HuH-7.5 (cell line): Measurements from ENCODE around the gene COX4I2.
"Not testable (repeated sequence)": the region's sequence is repeated elsewhere in the genome, so short reads cannot be mapped to it uniquely, and the experiment has no call there.

Experiments
- DNase-seq: peaks from one replicate; pipeline ENCODE4 v3.0.0; 2011; ENCODE audit warnings: low spot score

COX4I2 gene

GRCh38 chr20:31654534-31654933 is 16.8 kb downstream of the COX4I2 start:
- DNase-seq, result no peak

- DNase-seq, result peak; percentile 88
Measured at GRCh38 chr20:31661625-31662371, 24.1 kb downstream of the COX4I2 start.

GRCh38 chr20:31662372-31662854 is 24.7 kb downstream of the COX4I2 start:
- DNase-seq, result no peak

GRCh38 chr20:31663524-31663837 is 25.8 kb downstream of the COX4I2 start:
- DNase-seq, result no peak

- DNase-seq, result peak; percentile 73
Measured at GRCh38 chr20:31663838-31664695, 26.4 kb downstream of the COX4I2 start.

- no peak for DNase-seq
Measured at GRCh38 chr20:31664696-31665354, 27.1 kb downstream of the COX4I2 start.

- DNase-seq, result no peak
Measured at GRCh38 chr20:31665753-31666152, 28.0 kb downstream of the COX4I2 start.

- no peak for DNase-seq
Measured at GRCh38 chr20:31666258-31667042, 28.7 kb downstream of the COX4I2 start.

GRCh38 chr20:31667315-31668285 is 29.9 kb downstream of the COX4I2 start:
- no peak for DNase-seq

- not testable (repeated sequence) for DNase-seq
Measured at GRCh38 chr20:31668944-31669343, 31.2 kb downstream of the COX4I2 start.

- no peak for DNase-seq
Measured at GRCh38 chr20:31669876-31670275, 32.2 kb downstream of the COX4I2 start.

GRCh38 chr20:31670371-31671228 is 32.9 kb downstream of the COX4I2 start:
- no peak for DNase-seq

GRCh38 chr20:31671324-31671723 is 33.6 kb downstream of the COX4I2 start:
- no peak for DNase-seq

- no peak for DNase-seq
Measured at GRCh38 chr20:31673435-31673834, 35.7 kb downstream of the COX4I2 start.

- DNase-seq, result no peak
Measured at GRCh38 chr20:31673943-31674463, 36.3 kb downstream of the COX4I2 start.

GRCh38 chr20:31674895-31675827 is 37.4 kb downstream of the COX4I2 start:
- DNase-seq, result no peak

- no peak for DNase-seq
Measured at GRCh38 chr20:31675828-31676608, 38.3 kb downstream of the COX4I2 start.

GRCh38 chr20:31676609-31676989 is 38.9 kb downstream of the COX4I2 start:
- no peak for DNase-seq
